GM19239 (cell line): ENCODE results near the gene SEPHS2.
"Not testable (repeated sequence)": the region's sequence is repeated elsewhere in the genome, so short reads cannot be mapped to it uniquely, and the experiment has no call there.

ENCODE experiments used
- DNase-seq: peaks from one replicate; pipeline ENCODE4 v3.0.0; 2011; ENCODE audit warnings: low spot score; ENCODE audit not compliant: insufficient read length
- FAIRE-seq: peaks from 2 replicates; lab custom pipeline; 2011; peaks lifted over from hg19 to GRCh38; lab: Jason Lieb, UNC

The SEPHS2 gene

GRCh38 chr16:30470632-30470995, 24.9 kb upstream of the SEPHS2 start:
- DNase-seq (no peak), FAIRE-seq (no peak)

DNA sequence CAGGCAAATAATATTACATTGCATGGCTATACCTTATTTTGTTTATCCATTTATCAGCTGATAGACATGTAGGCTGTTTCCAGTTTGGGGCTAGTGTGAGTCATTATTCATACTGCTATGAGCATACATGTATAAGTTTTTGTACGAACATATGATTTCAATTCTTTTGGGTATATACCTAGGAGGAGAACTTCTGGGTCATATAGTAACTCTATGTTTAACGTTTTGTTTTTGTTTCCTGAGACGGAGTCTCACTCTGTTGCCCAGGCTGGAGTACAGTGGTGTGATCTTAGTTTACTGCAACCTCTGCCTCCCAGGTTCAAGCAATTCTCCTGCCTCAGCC, 24.5 kb upstream of the SEPHS2 start:
- FAIRE-seq, result peak; percentile 55
- no peak for DNase-seq

GRCh38 chr16:30464078-30464477, 18.4 kb upstream of the SEPHS2 start:
- FAIRE-seq (no peak), DNase-seq (no peak)

DNA sequence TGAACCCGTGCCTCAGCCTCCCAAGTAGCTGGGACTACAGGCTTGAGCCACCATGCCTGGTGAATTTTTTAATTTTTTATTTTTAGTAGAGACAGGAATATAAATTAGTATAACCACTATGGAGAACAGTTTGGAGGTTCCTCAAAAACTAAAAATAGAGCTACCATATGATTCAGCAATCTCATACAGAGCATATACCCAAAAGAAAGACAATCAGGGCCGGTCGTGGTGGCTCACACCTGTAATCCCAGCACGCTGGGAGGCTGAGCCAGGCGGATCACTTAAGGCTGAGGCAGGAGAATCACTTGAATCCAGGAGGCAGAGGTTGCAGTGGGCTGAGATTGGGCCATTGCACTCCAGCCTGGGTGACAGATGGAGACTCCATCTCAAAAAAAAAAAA, 15.8 kb upstream of the SEPHS2 start:
- DNase-seq, FAIRE-seq: not testable (repeated sequence)

DNA sequence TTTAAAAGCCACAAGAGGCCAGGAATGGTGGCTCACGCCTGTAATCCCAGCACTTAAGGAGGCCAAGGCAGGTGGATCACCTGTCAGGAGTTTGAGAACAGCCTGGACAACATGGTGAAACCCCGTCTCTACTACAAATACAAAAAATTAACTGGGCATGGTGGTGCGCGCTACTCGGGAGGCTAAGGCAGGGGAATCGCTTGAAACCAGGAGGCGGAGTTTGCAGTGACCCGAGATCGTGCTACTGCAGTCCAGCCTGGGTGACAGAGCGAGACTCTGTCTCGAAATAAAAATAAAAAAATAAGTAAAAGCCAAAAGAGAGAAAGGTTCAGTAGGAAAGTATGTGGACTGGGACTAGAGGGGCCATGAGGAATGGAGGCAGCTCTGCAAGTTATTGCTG, 13.8 kb upstream of the SEPHS2 start:
- DNase-seq, result no peak
- FAIRE-seq, result no peak

GRCh38 chr16:30458561-30459394, 13.1 kb upstream of the SEPHS2 start:
- DNase-seq, result peak; percentile 32
- FAIRE-seq, result peak; percentile 98

- DNase-seq (no peak), FAIRE-seq (peak; percentile 49)
Measured at GRCh38 chr16:30457743-30458560, 12.3 kb upstream of the SEPHS2 start.

GRCh38 chr16:30457256-30457655, 11.6 kb upstream of the SEPHS2 start:
- FAIRE-seq (no peak), DNase-seq (no peak)

GRCh38 chr16:30456302-30456701, 10.6 kb upstream of the SEPHS2 start:
- FAIRE-seq (peak; percentile 86), DNase-seq (no peak)

DNA sequence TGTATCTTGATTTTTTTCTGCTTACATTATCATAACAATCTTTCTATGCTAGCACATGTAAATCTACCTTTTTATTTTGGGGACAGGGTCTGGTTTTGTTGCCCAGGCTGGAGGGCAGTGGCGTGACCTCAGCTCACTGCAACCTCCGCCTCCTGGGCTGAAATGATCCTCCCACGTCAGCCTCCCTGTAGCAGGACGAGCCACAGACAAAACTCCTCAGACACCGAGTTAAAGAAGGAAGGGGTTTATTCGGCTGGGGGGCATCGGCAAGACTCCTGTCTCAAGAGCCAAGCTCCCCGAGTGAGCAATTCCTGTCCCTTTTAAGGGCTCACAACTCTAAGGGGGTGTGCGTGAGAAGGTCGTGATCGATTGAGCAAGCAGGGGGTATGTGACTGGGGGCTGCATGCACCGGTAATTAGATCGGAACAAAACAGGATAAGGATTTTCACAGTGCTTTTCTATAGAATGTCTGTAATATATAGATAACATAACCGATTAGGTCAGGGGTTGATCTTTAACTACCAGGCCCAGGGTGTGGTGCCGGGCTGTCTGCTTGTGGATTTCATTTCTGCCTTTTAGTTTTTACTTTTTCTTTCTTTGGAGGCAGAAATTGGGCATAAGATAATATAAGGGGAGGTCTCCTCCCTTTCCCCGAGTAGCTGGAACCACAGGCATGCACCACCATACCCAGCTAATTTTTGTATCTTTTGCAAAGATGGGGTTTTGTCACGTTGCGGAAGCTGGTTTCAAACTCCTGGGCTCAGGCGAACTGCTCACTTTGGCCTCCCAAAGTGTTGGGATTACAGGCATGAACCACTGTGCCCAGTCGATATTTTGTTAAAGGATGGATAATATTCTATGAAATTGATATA, 7.3 kb upstream of the SEPHS2 start:
- DNase-seq, FAIRE-seq: not testable (repeated sequence)

- FAIRE-seq, result no peak
- DNase-seq, result no peak
Measured at GRCh38 chr16:30449116-30449435, 3.4 kb upstream of the SEPHS2 start.

- DNase-seq (no peak), FAIRE-seq (no peak)
Measured at GRCh38 chr16:30447512-30448226, 2.0 kb upstream of the SEPHS2 start.

DNA sequence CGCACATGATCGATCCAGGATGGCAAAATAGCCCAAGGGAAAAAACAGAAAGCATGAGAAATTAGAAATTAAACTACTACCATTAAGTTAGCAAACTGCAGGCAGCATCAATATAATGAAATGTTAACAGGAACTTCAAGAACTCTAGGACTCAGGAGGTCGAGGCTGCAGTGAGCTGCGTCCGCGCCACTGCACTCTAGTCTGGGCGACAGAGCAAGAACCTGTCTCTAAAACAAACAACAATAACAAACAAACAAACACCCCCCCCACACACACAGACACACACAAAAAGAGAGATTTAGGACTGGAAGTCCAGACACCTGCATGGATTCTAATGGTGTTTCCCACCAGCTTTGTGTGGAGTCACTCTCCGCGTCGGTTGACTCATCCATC, 525 bp upstream of the SEPHS2 start:
- no peak for FAIRE-seq
- DNase-seq, result no peak

DNA sequence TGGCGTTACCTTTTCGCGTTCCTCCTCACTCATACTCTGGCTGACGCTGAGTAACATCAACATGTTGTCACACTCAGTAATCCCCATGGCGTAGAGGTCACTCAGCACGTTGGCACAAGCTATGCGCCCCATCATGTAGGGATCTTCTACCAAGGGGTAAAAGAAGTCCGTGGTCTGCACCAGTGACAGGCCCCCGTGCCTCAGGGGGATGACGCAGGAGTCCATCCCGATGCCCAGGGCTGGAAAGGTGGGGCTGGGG, 596 bp downstream of the SEPHS2 start:
- no peak for FAIRE-seq
- no peak for DNase-seq

DNA sequence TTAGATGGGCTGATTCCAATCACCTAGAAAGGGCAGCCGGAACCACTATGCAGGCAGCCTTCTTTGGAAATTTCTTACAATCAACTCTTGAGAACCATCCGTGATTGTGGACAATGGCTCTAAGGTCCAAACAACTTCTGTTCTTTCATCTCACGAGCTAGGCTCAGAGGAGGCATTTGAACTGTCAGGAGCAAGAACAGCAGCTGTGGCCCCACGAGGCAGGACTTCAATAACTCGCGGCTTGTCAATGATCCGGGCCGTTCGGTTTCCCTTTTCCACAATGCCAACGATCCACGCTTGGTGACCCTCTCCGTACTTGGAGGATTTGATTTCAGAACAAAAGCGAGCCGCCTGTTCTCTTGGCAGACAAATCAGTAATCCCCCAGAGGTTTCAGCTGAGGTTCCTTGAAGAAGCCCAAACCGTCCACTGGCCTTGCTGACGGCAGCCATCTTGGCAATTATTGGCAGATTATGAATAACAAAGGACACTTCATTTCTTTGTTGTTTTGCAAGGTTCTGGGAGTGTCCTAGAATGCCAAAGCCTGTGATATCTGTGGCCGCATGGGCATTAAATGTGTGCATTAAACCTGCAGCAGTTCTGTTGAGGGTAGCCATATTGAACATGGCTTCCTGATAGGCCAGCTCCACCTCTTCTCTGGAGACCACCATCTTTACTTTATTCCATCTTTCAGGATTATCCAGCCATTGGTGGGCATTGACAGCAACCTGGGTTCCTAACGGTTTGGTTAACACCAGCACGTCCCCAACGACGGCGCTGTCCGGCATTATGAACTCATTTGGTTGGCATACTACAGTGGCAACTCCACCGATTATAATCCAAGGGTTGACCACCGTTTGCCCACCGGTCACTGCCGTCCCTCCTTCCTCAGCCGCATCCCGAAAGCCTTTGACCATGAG, 1.2 kb downstream of the SEPHS2 start:
- FAIRE-seq (no peak), DNase-seq (no peak)

DNA sequence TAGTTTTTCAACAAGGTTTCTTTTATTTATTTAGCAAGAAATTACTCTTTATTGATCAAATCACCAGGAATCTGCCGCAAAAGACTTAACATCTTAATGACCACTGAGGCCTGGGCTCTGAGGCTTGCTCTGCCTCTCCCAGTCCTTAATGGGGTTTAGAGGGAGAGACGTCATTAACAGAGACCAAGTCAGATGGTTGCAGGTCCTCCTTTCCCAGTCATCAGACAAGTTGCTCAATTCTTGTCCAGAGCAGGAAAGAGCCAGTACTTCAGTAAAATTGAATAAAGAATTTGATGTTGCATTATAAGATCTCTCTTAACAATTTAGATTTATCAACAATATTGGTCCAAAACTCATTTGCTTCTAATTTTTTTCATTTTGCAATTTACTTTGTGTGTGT, 2.0 kb downstream of the SEPHS2 start:
- no peak for DNase-seq
- FAIRE-seq, result no peak

GRCh38 chr16:30439720-30440348, 5.8 kb downstream of the SEPHS2 start:
- FAIRE-seq, result no peak
- no peak for DNase-seq

GRCh38 chr16:30438835-30439234, 6.8 kb downstream of the SEPHS2 start:
- FAIRE-seq (no peak), DNase-seq (no peak)

- no peak for FAIRE-seq
- DNase-seq, result no peak
Measured at GRCh38 chr16:30437511-30438046, 8.1 kb downstream of the SEPHS2 start.
